Measurements from ENCODE around the gene RFX8. TPM values are rescaled to one million over a fixed set of nuclear protein-coding genes. Genes with fewer than 3 reads are reported as not detected.

RFX8 gene
- total RNA-seq, 1 experiment from 2014 or later, result 0.12 TPM

- DNase-seq (ENCODE audit: extremely low read depth, low read depth), result peak; percentile 52
Measured at GRCh38 chr2:101387151-101387834, 87.6 kb downstream of the RFX8 start, which contains the start of gene CREG2. TSS of gene CREG2 (minus strand) at chr2:101387503. CDS start at chr2:101387457, 46 bp downstream.

- no peak for DNase-seq (ENCODE audit: extremely low read depth, low read depth)
Measured at GRCh38 chr2:101386599-101387150, 88.2 kb downstream of the RFX8 start.

GRCh38 chr2:101383016-101383541, 91.8 kb downstream of the RFX8 start:
- no peak for DNase-seq (ENCODE audit: extremely low read depth, low read depth)

- no peak for DNase-seq (ENCODE audit: extremely low read depth, low read depth)
Measured at GRCh38 chr2:101382442-101382841, 92.5 kb downstream of the RFX8 start.

GRCh38 chr2:101380376-101380775, 94.5 kb downstream of the RFX8 start:
- no peak for DNase-seq (ENCODE audit: extremely low read depth, low read depth)

- DNase-seq (ENCODE audit: extremely low read depth, low read depth), result no peak
Measured at GRCh38 chr2:101379091-101379490, 95.8 kb downstream of the RFX8 start.

GRCh38 chr2:101375653-101376052, 99.3 kb downstream of the RFX8 start:
- DNase-seq (ENCODE audit: extremely low read depth, low read depth), result no peak

- no peak for DNase-seq (ENCODE audit: extremely low read depth, low read depth)
Measured at GRCh38 chr2:101374821-101375561, 99.9 kb downstream of the RFX8 start.

- DNase-seq (ENCODE audit: extremely low read depth, low read depth), result no peak
Measured at GRCh38 chr2:101372792-101373191, 102.1 kb downstream of the RFX8 start.

GRCh38 chr2:101371636-101372035, 103.3 kb downstream of the RFX8 start:
- no peak for DNase-seq (ENCODE audit: extremely low read depth, low read depth)

- no peak for DNase-seq (ENCODE audit: extremely low read depth, low read depth)
Measured at GRCh38 chr2:101369100-101369499, 105.8 kb downstream of the RFX8 start.

- no peak for DNase-seq (ENCODE audit: extremely low read depth, low read depth)
Measured at GRCh38 chr2:101368376-101368775, 106.5 kb downstream of the RFX8 start.

GRCh38 chr2:101367508-101367907, 107.4 kb downstream of the RFX8 start:
- no peak for DNase-seq (ENCODE audit: extremely low read depth, low read depth)

GRCh38 chr2:101364878-101365277, 110.0 kb downstream of the RFX8 start:
- DNase-seq (ENCODE audit: extremely low read depth, low read depth), result no peak

- DNase-seq (ENCODE audit: extremely low read depth, low read depth), result no peak
Measured at GRCh38 chr2:101362777-101363176, 112.1 kb downstream of the RFX8 start.

GRCh38 chr2:101362316-101362715, 112.6 kb downstream of the RFX8 start:
- DNase-seq (ENCODE audit: extremely low read depth, low read depth), result no peak

GRCh38 chr2:101361522-101361921, 113.4 kb downstream of the RFX8 start:
- DNase-seq (ENCODE audit: extremely low read depth, low read depth), result no peak

GRCh38 chr2:101361121-101361520, 113.8 kb downstream of the RFX8 start:
- DNase-seq (ENCODE audit: extremely low read depth, low read depth), result no peak

GRCh38 chr2:101360232-101360631, 114.7 kb downstream of the RFX8 start:
- DNase-seq (ENCODE audit: extremely low read depth, low read depth), result no peak

GRCh38 chr2:101359410-101359954, 115.4 kb downstream of the RFX8 start:
- no peak for DNase-seq (ENCODE audit: extremely low read depth, low read depth)

- no peak for DNase-seq (ENCODE audit: extremely low read depth, low read depth)
Measured at GRCh38 chr2:101357376-101357775, 117.5 kb downstream of the RFX8 start.

Data from NCI-H460 (cell line).